Measurements from ENCODE around the gene NID2. TPM values are rescaled to one million over a fixed set of nuclear protein-coding genes. Genes with fewer than 3 reads are reported as not detected.

The NID2 gene
- total and polyA plus RNA-seq, 10 of the 15 experiments (the other 5 are each of a cell fraction or from before 2014, with no cell fraction given), result 0.04 to 0.49 (median 0.23) TPM; not detected in 3

DNA sequence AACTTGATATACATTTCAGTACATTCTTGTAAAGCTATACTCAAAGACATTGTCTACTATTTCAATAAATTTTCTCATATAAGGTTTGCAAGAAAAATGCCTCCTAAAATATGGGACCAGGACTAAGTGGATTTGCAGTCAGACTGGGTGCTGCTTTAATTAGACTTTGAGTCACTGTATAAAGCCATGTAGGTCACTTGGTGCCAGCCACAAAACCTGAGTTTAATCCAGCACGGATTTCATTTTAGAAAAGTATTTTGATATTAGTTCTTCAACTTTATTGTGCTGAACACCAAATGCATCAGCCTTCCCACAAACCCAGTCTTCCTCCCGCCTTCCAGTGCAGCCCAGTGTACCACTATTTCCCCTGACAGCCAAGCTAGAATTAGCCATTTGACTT is 9.9 kb upstream of the NID2 start (continued):
- TF ChIP-seq NRF1 (conservative IDR thresholded peaks at IDR 0.05; ENCODE audit: low read depth, low read length), result no peak
- TF ChIP-seq MYB (IDR thresholded peaks at IDR 0.05; ENCODE audit: borderline replicate concordance, low read depth, low read length), result no peak
- TF ChIP-seq, protein P1, sequence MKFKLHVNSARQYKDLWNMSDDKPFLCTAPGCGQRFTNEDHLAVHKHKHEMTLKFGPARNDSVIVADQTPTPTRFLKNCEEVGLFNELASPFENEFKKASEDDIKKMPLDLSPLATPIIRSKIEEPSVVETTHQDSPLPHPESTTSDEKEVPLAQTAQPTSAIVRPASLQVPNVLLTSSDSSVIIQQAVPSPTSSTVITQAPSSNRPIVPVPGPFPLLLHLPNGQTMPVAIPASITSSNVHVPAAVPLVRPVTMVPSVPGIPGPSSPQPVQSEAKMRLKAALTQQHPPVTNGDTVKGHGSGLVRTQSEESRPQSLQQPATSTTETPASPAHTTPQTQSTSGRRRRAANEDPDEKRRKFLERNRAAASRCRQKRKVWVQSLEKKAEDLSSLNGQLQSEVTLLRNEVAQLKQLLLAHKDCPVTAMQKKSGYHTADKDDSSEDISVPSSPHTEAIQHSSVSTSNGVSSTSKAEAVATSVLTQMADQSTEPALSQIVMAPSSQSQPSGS (IDR thresholded peaks at IDR 0.05; ENCODE audit: low read length), result no peak

DNA sequence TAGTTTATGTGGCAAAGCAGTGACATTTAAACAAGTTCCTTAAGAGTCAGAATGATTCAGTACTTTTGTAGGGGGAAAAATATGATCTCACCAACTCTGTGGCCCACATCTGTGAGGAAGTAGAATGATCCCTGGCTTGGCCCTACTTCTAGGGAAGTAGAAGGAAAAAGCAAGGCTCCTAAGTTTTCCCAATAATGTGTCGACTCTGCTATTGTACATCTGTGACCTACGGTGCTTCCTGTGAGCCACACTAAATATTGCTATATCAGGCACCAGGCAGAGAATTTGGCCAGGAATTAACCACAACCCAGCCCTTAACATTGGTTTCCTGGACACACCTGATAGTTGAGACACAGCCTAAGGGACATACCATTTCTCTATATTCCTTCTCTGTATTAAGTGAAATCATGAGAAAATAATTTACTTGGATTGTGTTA is 9.3 kb upstream of the NID2 start:
- Histone ChIP-seq H3K27ac (ENCODE audit: control insufficient read depth, insufficient read depth) (no peak overlapping the region), H3K79me2 (ENCODE audit: control insufficient read depth, insufficient read depth, low read length) (no peaks in the 10 kb centered on the region), H4K20me1 (ENCODE audit: control insufficient read depth, insufficient read depth) (no peaks in the 10 kb centered on the region), H3K9me3 (replicated peaks; ENCODE audit: control insufficient read depth, insufficient read depth, low read length) (no peaks in the 10 kb centered on the region), H3K36me3 (ENCODE audit: control insufficient read depth in 2 of 2, insufficient read depth in 2 of 2, low read length in 1 of 2) (no peaks in the 10 kb centered on the region), H3K4me3 (no peak overlapping the region), H3K27me3 (replicated peaks in 1 of 2; ENCODE audit: control insufficient read depth in 2 of 2, insufficient read depth in 2 of 2, low read length in 1 of 2) (peaks cover 0 to 3% of the 10 kb centered on the region in 2 experiments; a peak in 2 of 4 replicates), H3K4me1 (ENCODE audit: control insufficient read depth, insufficient read depth, low read length) (no peaks in the 10 kb centered on the region), H2AFZ (ENCODE audit: control insufficient read depth, low read depth, low read length) (no peak overlapping the region), H3K9ac (ENCODE audit: control insufficient read depth, insufficient read depth, low read length) (no peak overlapping the region), H3K4me2 (ENCODE audit: control insufficient read depth, insufficient read depth) (no peak overlapping the region)
- no peak for DNase-seq (ENCODE audit: low read depth, low spot score)
- no peak for FAIRE-seq
- ChIA-PET POLR2A (no interaction called here), RAD21 (ENCODE audit: unreplicated experiment) (no interaction called here), CTCF (interaction anchor here (1.4 kb wide), 1 partner anchor 33 kb away, joined by 5 read pairs; no protein-coding TSS in a partner anchor), SMC1A (ENCODE audit: uncharacterized antibody, unreplicated experiment) (no interaction called here)
- 0% methylated on average over 2 of the region's 2 CpGs for WGBS (ENCODE audit: insufficient coverage, insufficient replicate concordance, low lambda C conversion rate, missing lambda C conversion rate)
- no TSS peak for BruUV-seq (replicated peaks)
- in situ Hi-C loops (cut with MboI) (no loop called here), intact Hi-C loops (cut with micrococcal nuclease; ENCODE audit: unreplicated experiment) (no loop called here)
- no peak for ATAC-seq
- TF ChIP-seq, protein P2, sequence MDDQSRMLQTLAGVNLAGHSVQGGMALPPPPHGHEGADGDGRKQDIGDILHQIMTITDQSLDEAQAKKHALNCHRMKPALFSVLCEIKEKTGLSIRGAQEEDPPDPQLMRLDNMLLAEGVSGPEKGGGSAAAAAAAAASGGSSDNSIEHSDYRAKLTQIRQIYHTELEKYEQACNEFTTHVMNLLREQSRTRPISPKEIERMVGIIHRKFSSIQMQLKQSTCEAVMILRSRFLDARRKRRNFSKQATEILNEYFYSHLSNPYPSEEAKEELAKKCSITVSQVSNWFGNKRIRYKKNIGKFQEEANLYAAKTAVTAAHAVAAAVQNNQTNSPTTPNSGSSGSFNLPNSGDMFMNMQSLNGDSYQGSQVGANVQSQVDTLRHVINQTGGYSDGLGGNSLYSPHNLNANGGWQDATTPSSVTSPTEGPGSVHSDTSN (IDR thresholded peaks at IDR 0.05; ENCODE audit: insufficient replicate concordance, low read depth, low read length), result no peak
- TF ChIP-seq STAT3 (IDR thresholded peaks at IDR 0.05; ENCODE audit: low read depth, low read length) (no peak), TARDBP (IDR thresholded peaks at IDR 0.05; ENCODE audit: borderline replicate concordance) (no peak), MYB (IDR thresholded peaks at IDR 0.05; ENCODE audit: borderline replicate concordance, low read depth, low read length) (no peak), MTA3 (IDR thresholded peaks at IDR 0.05; ENCODE audit: borderline replicate concordance, low read length) (no peak), BCL11A (IDR thresholded peaks at IDR 0.05; ENCODE audit: low read depth, low read length) (no peak), TCF7 (IDR thresholded peaks at IDR 0.05; ENCODE audit: borderline replicate concordance) (no peak), POLR2AphosphoS2 (IDR thresholded peaks at IDR 0.05; ENCODE audit: low read depth, low read length) (no peak)
- TF ChIP-seq, protein P3, sequence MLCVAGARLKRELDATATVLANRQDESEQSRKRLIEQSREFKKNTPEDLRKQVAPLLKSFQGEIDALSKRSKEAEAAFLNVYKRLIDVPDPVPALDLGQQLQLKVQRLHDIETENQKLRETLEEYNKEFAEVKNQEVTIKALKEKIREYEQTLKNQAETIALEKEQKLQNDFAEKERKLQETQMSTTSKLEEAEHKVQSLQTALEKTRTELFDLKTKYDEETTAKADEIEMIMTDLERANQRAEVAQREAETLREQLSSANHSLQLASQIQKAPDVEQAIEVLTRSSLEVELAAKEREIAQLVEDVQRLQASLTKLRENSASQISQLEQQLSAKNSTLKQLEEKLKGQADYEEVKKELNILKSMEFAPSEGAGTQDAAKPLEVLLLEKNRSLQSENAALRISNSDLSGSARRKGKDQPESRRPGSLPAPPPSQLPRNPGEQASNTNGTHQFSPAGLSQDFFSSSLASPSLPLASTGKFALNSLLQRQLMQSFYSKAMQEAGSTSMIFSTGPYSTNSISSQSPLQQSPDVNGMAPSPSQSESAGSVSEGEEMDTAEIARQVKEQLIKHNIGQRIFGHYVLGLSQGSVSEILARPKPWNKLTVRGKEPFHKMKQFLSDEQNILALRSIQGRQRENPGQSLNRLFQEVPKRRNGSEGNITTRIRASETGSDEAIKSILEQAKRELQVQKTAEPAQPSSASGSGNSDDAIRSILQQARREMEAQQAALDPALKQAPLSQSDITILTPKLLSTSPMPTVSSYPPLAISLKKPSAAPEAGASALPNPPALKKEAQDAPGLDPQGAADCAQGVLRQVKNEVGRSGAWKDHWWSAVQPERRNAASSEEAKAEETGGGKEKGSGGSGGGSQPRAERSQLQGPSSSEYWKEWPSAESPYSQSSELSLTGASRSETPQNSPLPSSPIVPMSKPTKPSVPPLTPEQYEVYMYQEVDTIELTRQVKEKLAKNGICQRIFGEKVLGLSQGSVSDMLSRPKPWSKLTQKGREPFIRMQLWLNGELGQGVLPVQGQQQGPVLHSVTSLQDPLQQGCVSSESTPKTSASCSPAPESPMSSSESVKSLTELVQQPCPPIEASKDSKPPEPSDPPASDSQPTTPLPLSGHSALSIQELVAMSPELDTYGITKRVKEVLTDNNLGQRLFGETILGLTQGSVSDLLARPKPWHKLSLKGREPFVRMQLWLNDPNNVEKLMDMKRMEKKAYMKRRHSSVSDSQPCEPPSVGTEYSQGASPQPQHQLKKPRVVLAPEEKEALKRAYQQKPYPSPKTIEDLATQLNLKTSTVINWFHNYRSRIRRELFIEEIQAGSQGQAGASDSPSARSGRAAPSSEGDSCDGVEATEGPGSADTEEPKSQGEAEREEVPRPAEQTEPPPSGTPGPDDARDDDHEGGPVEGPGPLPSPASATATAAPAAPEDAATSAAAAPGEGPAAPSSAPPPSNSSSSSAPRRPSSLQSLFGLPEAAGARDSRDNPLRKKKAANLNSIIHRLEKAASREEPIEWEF (IDR thresholded peaks at IDR 0.05; ENCODE audit: insufficient replicate concordance, low read depth, low read length), result no peak
- TF ChIP-seq, protein P4, sequence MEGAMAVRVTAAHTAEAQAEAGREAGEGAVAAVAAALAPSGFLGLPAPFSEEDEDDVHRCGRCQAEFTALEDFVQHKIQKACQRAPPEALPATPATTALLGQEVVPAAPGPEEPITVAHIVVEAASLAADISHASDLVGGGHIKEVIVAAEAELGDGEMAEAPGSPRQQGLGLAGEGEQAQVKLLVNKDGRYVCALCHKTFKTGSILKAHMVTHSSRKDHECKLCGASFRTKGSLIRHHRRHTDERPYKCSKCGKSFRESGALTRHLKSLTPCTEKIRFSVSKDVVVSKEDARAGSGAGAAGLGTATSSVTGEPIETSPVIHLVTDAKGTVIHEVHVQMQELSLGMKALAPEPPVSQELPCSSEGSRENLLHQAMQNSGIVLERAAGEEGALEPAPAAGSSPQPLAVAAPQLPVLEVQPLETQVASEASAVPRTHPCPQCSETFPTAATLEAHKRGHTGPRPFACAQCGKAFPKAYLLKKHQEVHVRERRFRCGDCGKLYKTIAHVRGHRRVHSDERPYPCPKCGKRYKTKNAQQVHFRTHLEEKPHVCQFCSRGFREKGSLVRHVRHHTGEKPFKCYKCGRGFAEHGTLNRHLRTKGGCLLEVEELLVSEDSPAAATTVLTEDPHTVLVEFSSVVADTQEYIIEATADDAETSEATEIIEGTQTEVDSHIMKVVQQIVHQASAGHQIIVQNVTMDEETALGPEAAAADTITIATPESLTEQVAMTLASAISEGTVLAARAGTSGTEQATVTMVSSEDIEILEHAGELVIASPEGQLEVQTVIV (IDR thresholded peaks at IDR 0.05; ENCODE audit: borderline replicate concordance, partially characterized antibody), result no peak

Measured in GM12878 (cell line).